SU-DHL-6 (cell line): ENCODE data around the gene PDE8B.

Experiments
- CTCF ChIP-seq: fragments of 200-600 bp; sonication (generic); IDR thresholded peaks from one replicate; pipeline ENCODE4 v1.5.1; 2017; ENCODE audit warnings: antibody characterized with exemption, mild to moderate bottlenecking, low read length, moderate library complexity; ENCODE audit not compliant: insufficient read depth, poor library complexity, severe bottlenecking
- EZH2phosphoT487 ChIP-seq: fragments of 200-600 bp; sonication (generic), shearing (Covaris generic); conservative IDR thresholded peaks from 2 replicates; pipeline ENCODE4 v1.6.1; 2018; ENCODE audit warnings: mild to moderate bottlenecking, antibody characterized with exemption, low read length, moderate library complexity, mixed read lengths

- TF ChIP-seq CTCF (no peak), EZH2phosphoT487 (no peak)
These were observed 148.1 kb downstream of the PDE8B start for GRCh38 chr5:77358255-77359205.
